ENCODE measurements around the gene PHC3. TPM values are rescaled to one million over a fixed set of nuclear protein-coding genes. Genes with fewer than 3 reads are reported as not detected.

Gene PHC3
- total RNA-seq, 6 experiments from 2014 or later = 38.8 to 61.3 (median 55.7) TPM

DNA sequence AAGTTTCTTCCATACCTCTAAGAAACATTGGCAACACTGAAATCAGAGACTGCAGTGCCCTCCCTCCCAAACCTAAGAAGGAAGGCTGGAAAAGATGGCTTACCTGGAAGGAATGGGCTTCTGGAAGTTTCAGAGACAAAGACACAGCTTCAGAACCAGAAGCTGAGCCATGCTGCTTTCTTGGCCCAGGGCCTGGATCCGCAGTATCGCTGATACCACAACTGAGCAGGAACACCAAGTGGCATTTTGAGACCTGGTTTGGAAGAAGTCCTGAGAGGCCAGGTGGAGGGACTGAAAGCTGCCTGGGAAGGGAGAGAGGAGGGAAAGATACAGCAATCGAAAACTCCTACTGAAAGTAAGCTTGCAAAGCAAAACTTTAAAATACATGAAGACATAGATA is 124.0 kb downstream of the PHC3 start:
- Mint-ChIP-seq H3K4me1 (ENCODE audit: low read depth) (peaks cover 6% of the 10 kb centered on the region; the same call in 1 of the 2 replicates), H3K4me3 (no peak overlapping the region), H3K27ac (no peak overlapping the region), H3K9me3 (no peaks in the 10 kb centered on the region), H3K27me3 (ENCODE audit: insufficient read depth) (peaks cover 2% of the 10 kb centered on the region), H3K36me3 (ENCODE audit: low read depth) (no peaks in the 10 kb centered on the region)
- TF ChIP-seq, protein P1, sequence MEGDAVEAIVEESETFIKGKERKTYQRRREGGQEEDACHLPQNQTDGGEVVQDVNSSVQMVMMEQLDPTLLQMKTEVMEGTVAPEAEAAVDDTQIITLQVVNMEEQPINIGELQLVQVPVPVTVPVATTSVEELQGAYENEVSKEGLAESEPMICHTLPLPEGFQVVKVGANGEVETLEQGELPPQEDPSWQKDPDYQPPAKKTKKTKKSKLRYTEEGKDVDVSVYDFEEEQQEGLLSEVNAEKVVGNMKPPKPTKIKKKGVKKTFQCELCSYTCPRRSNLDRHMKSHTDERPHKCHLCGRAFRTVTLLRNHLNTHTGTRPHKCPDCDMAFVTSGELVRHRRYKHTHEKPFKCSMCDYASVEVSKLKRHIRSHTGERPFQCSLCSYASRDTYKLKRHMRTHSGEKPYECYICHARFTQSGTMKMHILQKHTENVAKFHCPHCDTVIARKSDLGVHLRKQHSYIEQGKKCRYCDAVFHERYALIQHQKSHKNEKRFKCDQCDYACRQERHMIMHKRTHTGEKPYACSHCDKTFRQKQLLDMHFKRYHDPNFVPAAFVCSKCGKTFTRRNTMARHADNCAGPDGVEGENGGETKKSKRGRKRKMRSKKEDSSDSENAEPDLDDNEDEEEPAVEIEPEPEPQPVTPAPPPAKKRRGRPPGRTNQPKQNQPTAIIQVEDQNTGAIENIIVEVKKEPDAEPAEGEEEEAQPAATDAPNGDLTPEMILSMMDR (IDR thresholded peaks at IDR 0.05) = no peak
- DNase-seq = no peak

- Mint-ChIP-seq H3K9me3 (no peaks in the 10 kb centered on the region), H3K4me3 (no peak overlapping the region), H3K36me3 (ENCODE audit: low read depth) (no peaks in the 10 kb centered on the region), H3K27me3 (ENCODE audit: insufficient read depth) (peaks cover 2% of the 10 kb centered on the region), H3K4me1 (ENCODE audit: low read depth) (peaks cover 6% of the 10 kb centered on the region; the same call in 1 of the 2 replicates), H3K27ac (no peak overlapping the region)
- no peak for DNase-seq
- TF ChIP-seq, protein P1 (IDR thresholded peaks at IDR 0.05) = no peak
These were observed 124.7 kb downstream of the PHC3 start for GRCh38 chr3:170056710-170057454.

DNA sequence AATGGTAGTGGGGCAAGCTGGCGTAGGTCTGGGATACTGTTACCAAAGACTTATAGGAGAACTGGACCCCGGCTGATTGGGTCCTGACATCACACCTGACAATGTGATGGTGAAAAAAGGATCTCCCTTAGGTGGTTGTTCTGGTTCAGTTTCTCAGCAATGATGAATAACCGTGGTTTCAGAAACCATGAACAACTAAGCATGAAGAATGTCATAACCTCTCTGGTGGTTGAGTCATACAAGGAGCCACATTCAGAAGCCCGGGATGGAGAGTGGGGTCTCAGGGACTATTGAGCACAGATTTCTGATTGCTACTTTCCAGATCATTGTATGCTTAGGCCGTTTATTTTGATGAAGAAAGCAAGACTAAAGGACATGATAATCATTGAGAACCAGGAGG is 126.3 kb downstream of the PHC3 start:
- H3K9me3 Mint-ChIP-seq = no peaks in the 10 kb centered on the region
- H3K4me3 Mint-ChIP-seq = no peak overlapping the region
- peaks cover 2% of the 10 kb centered on the region for H3K27me3 Mint-ChIP-seq (ENCODE audit: insufficient read depth)
- H3K36me3 Mint-ChIP-seq (ENCODE audit: low read depth) = no peaks in the 10 kb centered on the region
- TF ChIP-seq, protein P1 (IDR thresholded peaks at IDR 0.05) = no peak
- peak; percentile 27 for DNase-seq
- peaks cover 6% of the 10 kb centered on the region; the same call in 1 of the 2 replicates for H3K4me1 Mint-ChIP-seq (ENCODE audit: low read depth)
- no peak overlapping the region for H3K27ac Mint-ChIP-seq

DNA sequence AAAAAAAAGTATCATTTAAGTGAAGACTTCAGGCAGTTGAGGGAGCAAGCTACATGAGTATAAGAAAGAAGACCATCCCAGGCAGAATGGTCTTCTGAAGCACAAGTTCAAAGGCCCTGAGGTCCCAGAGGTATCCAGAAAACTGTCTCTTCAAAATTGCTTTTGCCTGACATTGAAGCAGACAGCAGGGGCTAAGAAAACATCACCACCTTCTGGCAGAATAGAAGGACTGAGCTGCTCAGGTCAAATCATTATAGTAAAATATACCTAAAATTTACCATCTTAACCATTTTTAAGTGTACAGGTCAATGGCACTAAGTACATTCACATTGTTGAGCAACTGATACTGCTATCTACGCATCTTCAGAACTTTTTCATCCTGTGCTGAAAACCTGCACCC is 127.3 kb downstream of the PHC3 start:
- Mint-ChIP-seq H3K4me1 (ENCODE audit: low read depth) (peaks cover 12% of the 10 kb centered on the region), H3K27ac (no peak overlapping the region), H3K9me3 (no peaks in the 10 kb centered on the region), H3K36me3 (ENCODE audit: low read depth) (no peaks in the 10 kb centered on the region), H3K4me3 (no peak overlapping the region), H3K27me3 (ENCODE audit: insufficient read depth) (peaks cover 3% of the 10 kb centered on the region)
- TF ChIP-seq, protein P1 (IDR thresholded peaks at IDR 0.05) = peak; percentile 63
- no peak for DNase-seq

DNA sequence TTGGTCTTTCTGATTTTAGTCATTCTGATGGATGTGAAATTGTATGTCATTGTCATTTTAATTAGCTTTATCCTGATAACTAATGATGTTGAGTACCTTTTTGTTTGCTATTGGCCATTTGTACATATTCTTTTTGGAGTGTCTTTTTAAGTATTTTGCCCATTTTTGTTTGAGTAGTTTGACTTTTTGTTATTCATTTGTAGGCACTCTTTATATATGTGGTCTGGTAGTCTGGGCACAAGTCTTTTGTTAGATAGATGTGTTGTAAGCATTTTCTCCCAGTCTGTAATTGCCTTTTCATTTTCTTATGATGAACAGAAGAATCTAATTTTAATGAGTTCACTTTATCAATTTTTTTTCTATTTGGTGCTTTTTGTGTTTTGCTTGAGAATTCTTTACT is 129.1 kb downstream of the PHC3 start:
- Mint-ChIP-seq H3K27me3 (ENCODE audit: insufficient read depth) (peaks cover 3% of the 10 kb centered on the region), H3K36me3 (ENCODE audit: low read depth) (no peaks in the 10 kb centered on the region), H3K9me3 (no peaks in the 10 kb centered on the region), H3K4me1 (ENCODE audit: low read depth) (peaks cover 13% of the 10 kb centered on the region), H3K4me3 (no peak overlapping the region), H3K27ac (no peak overlapping the region)
- TF ChIP-seq, protein P1 (IDR thresholded peaks at IDR 0.05) = no peak
- DNase-seq = no peak
